Smooth muscle cell (in vitro differentiated cells): ENCODE measurements around the gene FAM117A. TPM values are rescaled to one million over a fixed set of nuclear protein-coding genes. Genes with fewer than 3 reads are reported as not detected.
A peak's percentile ranks its signal among the peaks of the same experiment; 100 is the strongest.

Experiments
- DNase-seq: peaks from one replicate; lab custom pipeline; 2025; ENCODE audit not compliant: unreplicated experiment; lab: John Stamatoyannopoulos, UW
- H2AFZ ChIP-seq: fragments of 200-600 bp; sonication (generic); 2 replicates; pipeline ENCODE4 v1.6.0; 2016; ENCODE audit warnings: antibody characterized with exemption, low read depth, mild to moderate bottlenecking
- H3F3A ChIP-seq: fragments of 200-600 bp; sonication (generic); 2 replicates; pipeline ENCODE4 v1.6.0; 2017; ENCODE audit warnings: antibody characterized with exemption, low read depth
- H3K27ac ChIP-seq: fragments of 200-600 bp; sonication (generic); 2 replicates; pipeline ENCODE4 v1.5.1; 2016; ENCODE audit warnings: low read depth, mild to moderate bottlenecking
- H3K27me3 ChIP-seq: fragments of 200-600 bp; sonication (generic); 2 replicates; pipeline ENCODE4 v1.6.1; 2016; ENCODE audit warnings: low read depth, mild to moderate bottlenecking
- H3K36me3 ChIP-seq: fragments of 200-600 bp; sonication (generic); 2 replicates; pipeline ENCODE4 v1.5.1; 2016; ENCODE audit warnings: low read depth
- H3K4me1 ChIP-seq: fragments of 200-600 bp; sonication (generic); 2 replicates; pipeline ENCODE4 v1.5.1; 2016; ENCODE audit warnings: low read depth
- H3K4me2 ChIP-seq: fragments of 200-600 bp; sonication (generic); 2 replicates; pipeline ENCODE4 v1.6.0; 2016; ENCODE audit warnings: mild to moderate bottlenecking
- H3K4me3 ChIP-seq: fragments of 200-600 bp; sonication (generic); 2 replicates; pipeline ENCODE4 v1.5.1; 2016; ENCODE audit warnings: mild to moderate bottlenecking
- H3K79me2 ChIP-seq: fragments of 200-600 bp; sonication (generic); 2 replicates; pipeline ENCODE4 v1.6.0; 2016; ENCODE audit warnings: low read depth, mild to moderate bottlenecking
- H3K9ac ChIP-seq: fragments of 200-600 bp; sonication (generic); 2 replicates; pipeline ENCODE4 v1.6.0; 2016; ENCODE audit warnings: low read depth
- H3K9me3 ChIP-seq: fragments of 200-600 bp; sonication (generic); replicated peaks from 2 replicates; pipeline ENCODE4 v1.5.1; 2016; ENCODE audit warnings: low read depth
- H4K20me1 ChIP-seq: fragments of 200-600 bp; sonication (generic); 2 replicates; pipeline ENCODE4 v1.6.0; 2016; ENCODE audit warnings: low read depth
- CTCF ChIP-seq: fragments of 200-600 bp; sonication (generic); IDR thresholded peaks from 2 replicates; pipeline ENCODE4 v1.5.1; 2017; ENCODE audit warnings: borderline replicate concordance, mild to moderate bottlenecking, antibody characterized with exemption; ENCODE audit not compliant: insufficient read depth, poor library complexity, severe bottlenecking
- WGBS: methylation state at CpG from one replicate; pipeline ENCODE4 v1.1.7; 2016; ENCODE audit warnings: low lambda C conversion rate; 5-methylcytosine and 5-hydroxymethylcytosine counted together
- polyA plus RNA-seq: library from polyadenylated mRNA; unstranded; fragments of >200 nt; fragmentation: Nextera tagmentation; extraction: Ambion mirVana; gene quantifications from 2 replicates; pipeline ENCODE4 v1.2.1, GENCODE V29; 2016
- total RNA-seq: library from RNA; depleted of rRNA; stranded (reverse); fragments of >200 nt; gene quantifications from 2 replicates; pipeline ENCODE4 v1.2.3, GENCODE V29; 2014

FAM117A gene
- total and polyA plus RNA-seq, 2 experiments from 2014 or later = 4.9 to 6.3 TPM

- peaks cover 82% of the 10 kb centered on the region for H3K79me2 ChIP-seq
- 95% methylated on average over 8 of the region's 8 CpGs for WGBS
- no peak overlapping the region for H3K4me2 ChIP-seq
- TF ChIP-seq CTCF = no peak
- H3F3A ChIP-seq = no peaks in the 10 kb centered on the region
- peaks cover 92% of the 10 kb centered on the region for H4K20me1 ChIP-seq
- H2AFZ ChIP-seq = no peak overlapping the region
- H3K9ac ChIP-seq = no peak overlapping the region
- no peak for DNase-seq
- no peaks in the 10 kb centered on the region for H3K4me1 ChIP-seq
- H3K27me3 ChIP-seq = no peaks in the 10 kb centered on the region
- no peak overlapping the region for H3K27ac ChIP-seq
- no peaks in the 10 kb centered on the region for H3K9me3 ChIP-seq
- H3K4me3 ChIP-seq = no peak overlapping the region
- H3K36me3 ChIP-seq = peaks cover 32% of the 10 kb centered on the region
Measured at GRCh38 chr17:49798182-49798581, 34.3 kb upstream of the FAM117A start.

- Histone ChIP-seq H3K36me3 (peaks cover 27% of the 10 kb centered on the region), H3K4me2 (no peak overlapping the region), H3K9me3 (no peaks in the 10 kb centered on the region), H4K20me1 (peaks cover 92% of the 10 kb centered on the region), H3K27ac (no peak overlapping the region), H3F3A (no peaks in the 10 kb centered on the region), H3K4me1 (peaks cover 4% of the 10 kb centered on the region), H2AFZ (no peak overlapping the region), H3K4me3 (no peak overlapping the region), H3K9ac (no peak overlapping the region), H3K79me2 (peaks cover 83% of the 10 kb centered on the region), H3K27me3 (no peaks in the 10 kb centered on the region)
- no peak for DNase-seq
- no peak for TF ChIP-seq CTCF
- 96% methylated on average over 5 of the region's 5 CpGs for WGBS
Measured at GRCh38 chr17:49795372-49795771, 31.4 kb upstream of the FAM117A start.

- Histone ChIP-seq H3K79me2 (peaks cover 77% of the 10 kb centered on the region), H3K9ac (no peak overlapping the region), H3K9me3 (no peaks in the 10 kb centered on the region), H3K4me2 (no peak overlapping the region), H3K27ac (no peak overlapping the region), H3K27me3 (no peaks in the 10 kb centered on the region), H3K36me3 (peaks cover 11% of the 10 kb centered on the region), H3K4me1 (peaks cover 12% of the 10 kb centered on the region), H3K4me3 (no peak overlapping the region), H4K20me1 (peaks cover 86% of the 10 kb centered on the region), H3F3A (no peaks in the 10 kb centered on the region), H2AFZ (no peak overlapping the region)
- DNase-seq = no peak
- TF ChIP-seq CTCF = no peak
- 100% methylated on average over 3 of the region's 3 CpGs for WGBS
Measured at GRCh38 chr17:49793309-49793708, 29.4 kb upstream of the FAM117A start.

GRCh38 chr17:49789243-49789578 lies 25.3 kb upstream of the FAM117A start:
- Histone ChIP-seq H3K4me1 (peaks cover 18% of the 10 kb centered on the region), H3K79me2 (peaks cover 50% of the 10 kb centered on the region), H3K4me3 (peak overlapping the region; percentile 93), H3K9me3 (no peaks in the 10 kb centered on the region), H3K36me3 (peaks cover 4% of the 10 kb centered on the region), H3K9ac (peak overlapping the region; percentile 20), H3F3A (no peaks in the 10 kb centered on the region), H2AFZ (no peak overlapping the region), H3K27ac (peak overlapping the region; percentile 48), H3K4me2 (peak overlapping the region; percentile 91), H4K20me1 (peaks cover 51% of the 10 kb centered on the region), H3K27me3 (no peaks in the 10 kb centered on the region)
- WGBS = 14% methylated on average over 17 of the region's 17 CpGs
- no peak for DNase-seq
- no peak for TF ChIP-seq CTCF
